Colonic mucosa (tissue), 4 donors: ENCODE data around the gene PRIMA1. TPM values are rescaled to one million over a fixed set of nuclear protein-coding genes. Genes with fewer than 3 reads are reported as not detected.

ENCODE experiments used
- DNase-seq: peaks from one replicate; pipeline ENCODE4 v3.0.0-alpha.2; 2020
- H3K27ac ChIP-seq: fragments of 200-600 bp; one replicate; pipeline ENCODE4 v1.8.0; 2021
- H3K27me3 ChIP-seq: fragments of 200-600 bp; one replicate; pipeline ENCODE4 v1.8.0; 2021
- H3K36me3 ChIP-seq: fragments of 200-600 bp; one replicate; pipeline ENCODE4 v1.8.0; 2021
- H3K4me1 ChIP-seq: fragments of 200-600 bp; one replicate; pipeline ENCODE4 v1.8.0; 2021; ENCODE audit warnings: mild to moderate bottlenecking
- H3K4me3 ChIP-seq: fragments of 200-600 bp; one replicate; pipeline ENCODE4 v1.8.0; 2021
- H3K9ac ChIP-seq, 2 donors: one replicate each; pipeline ENCODE4 v1.7.0; 2013; ENCODE audit warnings: control low read depth in 2 of 2, low read depth in 2 of 2, low read length in 2 of 2
- H3K9me3 ChIP-seq: fragments of 200-600 bp; one replicate; pipeline ENCODE4 v1.8.0; 2021
- CTCF ChIP-seq: fragments of 200-600 bp; IDR thresholded peaks from one replicate; pipeline ENCODE4 v1.8.0; 2022; ENCODE audit warnings: antibody characterized with exemption, mild to moderate bottlenecking
- intact Hi-C: fragments of 100-400 bp; cut with DNase I; formaldehyde crosslinking; loops from one replicate; pipeline ENCODE4 v1.14.1; 2022
- total RNA-seq, 2 donors: library from RNA; stranded (reverse); fragmentation: NEBNext Ultra II Directional in 1 of 2; extraction: Animal tissue kit (Norgen Biotek cat#: 25700) in 1 of 2; gene quantifications; one replicate each; pipeline ENCODE4 v1.2.1, GENCODE V29; 2021
- donor health status: healthy.
- donor health status: DM: no; HTN: no; CAD: no.
- donor health status: DM: no; HTN: no; CAD: no.

PRIMA1 gene
- total RNA-seq, 2 donors from 2014 or later = 1.2 to 4.4 TPM

- H3K9me3 ChIP-seq = no peaks in the 10 kb centered on the region
- intact Hi-C loops = no loop called here
- no peak overlapping the region for H3K9ac ChIP-seq
- H3K27me3 ChIP-seq = no peaks in the 10 kb centered on the region
- no peaks in the 10 kb centered on the region for H3K36me3 ChIP-seq
- TF ChIP-seq CTCF = no peak
- no peak overlapping the region for H3K4me3 ChIP-seq
- H3K4me1 ChIP-seq = no peaks in the 10 kb centered on the region
- no peak for DNase-seq
- no peak overlapping the region for H3K27ac ChIP-seq
Measured at GRCh38 chr14:93709249-93709648, 79.0 kb downstream of the PRIMA1 start.

GRCh38 chr14:93708800-93709199 lies 79.5 kb downstream of the PRIMA1 start:
- H3K4me3 ChIP-seq = no peak overlapping the region
- H3K9ac ChIP-seq = no peak overlapping the region
- H3K4me1 ChIP-seq = no peaks in the 10 kb centered on the region
- no peaks in the 10 kb centered on the region for H3K27me3 ChIP-seq
- no peaks in the 10 kb centered on the region for H3K9me3 ChIP-seq
- intact Hi-C loops = no loop called here
- no peak for TF ChIP-seq CTCF
- DNase-seq = no peak
- no peak overlapping the region for H3K27ac ChIP-seq
- H3K36me3 ChIP-seq = no peaks in the 10 kb centered on the region

GRCh38 chr14:93708311-93708734 lies 80.0 kb downstream of the PRIMA1 start:
- intact Hi-C loops = no loop called here
- H3K9me3 ChIP-seq = no peaks in the 10 kb centered on the region
- no peak for DNase-seq
- H3K9ac ChIP-seq = no peak overlapping the region
- H3K36me3 ChIP-seq = no peaks in the 10 kb centered on the region
- no peak overlapping the region for H3K27ac ChIP-seq
- no peaks in the 10 kb centered on the region for H3K27me3 ChIP-seq
- H3K4me1 ChIP-seq = no peaks in the 10 kb centered on the region
- TF ChIP-seq CTCF = no peak
- H3K4me3 ChIP-seq = no peak overlapping the region

- H3K27me3 ChIP-seq = no peaks in the 10 kb centered on the region
- no peak overlapping the region for H3K4me3 ChIP-seq
- intact Hi-C loops = no loop called here
Measured at GRCh38 chr14:93707475-93707874, 80.8 kb downstream of the PRIMA1 start.

GRCh38 chr14:93706360-93706955 lies 81.8 kb downstream of the PRIMA1 start:
- Histone ChIP-seq H3K4me1 (no peaks in the 10 kb centered on the region), H3K4me3 (no peak overlapping the region), H3K27me3 (no peaks in the 10 kb centered on the region), H3K9ac (no peak overlapping the region), H3K9me3 (no peaks in the 10 kb centered on the region), H3K27ac (no peak overlapping the region), H3K36me3 (no peaks in the 10 kb centered on the region)
- TF ChIP-seq CTCF = no peak
- intact Hi-C loops = no loop called here
- DNase-seq = no peak

More at GRCh38 chr14:93707475-93707874, 80.8 kb downstream of the PRIMA1 start:
- no peak overlapping the region for H3K9ac ChIP-seq
- H3K9me3 ChIP-seq = no peaks in the 10 kb centered on the region
- no peaks in the 10 kb centered on the region for H3K36me3 ChIP-seq
- no peak overlapping the region for H3K27ac ChIP-seq
- DNase-seq = no peak
- no peak for TF ChIP-seq CTCF
- H3K4me1 ChIP-seq = no peaks in the 10 kb centered on the region
